Measurements from ENCODE around the gene SMIM7.

Gene SMIM7

GRCh38 chr19:16659832-16660708 is at the start of gene SMIM7:
Gene SMIM7 (minus strand): TSS chr19:16660144. CDS start chr19:16660110, 34 bp downstream.
- H3K4me3 ChIP-seq (ENCODE audit: low read length) = peak within 1 kb of the TSS; percentile 95
- TF ChIP-seq CTCF (conservative IDR thresholded peaks at IDR 0.05; ENCODE audit: low read depth, low read length) = peak; percentile 16
- peak; percentile 96 for DNase-seq (ENCODE audit: low read depth)

- no peak for DNase-seq (ENCODE audit: low read depth)
- no peak overlapping the region for H3K4me3 ChIP-seq (ENCODE audit: low read length)
- no peak for TF ChIP-seq CTCF (conservative IDR thresholded peaks at IDR 0.05; ENCODE audit: low read depth, low read length)
Observed at GRCh38 chr19:16703677-16704076, 43.7 kb upstream of the SMIM7 start.

- no peak for DNase-seq (ENCODE audit: low read depth)
- no peak overlapping the region for H3K4me3 ChIP-seq (ENCODE audit: low read length)
- no peak for TF ChIP-seq CTCF (conservative IDR thresholded peaks at IDR 0.05; ENCODE audit: low read depth, low read length)
Observed at GRCh38 chr19:16702123-16702522, 42.2 kb upstream of the SMIM7 start.

GRCh38 chr19:16698914-16699313 is 39.0 kb upstream of the SMIM7 start:
- H3K4me3 ChIP-seq (ENCODE audit: low read length) = no peak overlapping the region
- no peak for DNase-seq (ENCODE audit: low read depth)
- no peak for TF ChIP-seq CTCF (conservative IDR thresholded peaks at IDR 0.05; ENCODE audit: low read depth, low read length)

GRCh38 chr19:16688084-16688483 is 28.1 kb upstream of the SMIM7 start:
- no peak for DNase-seq (ENCODE audit: low read depth)
- H3K4me3 ChIP-seq (ENCODE audit: low read length) = no peak overlapping the region
- TF ChIP-seq CTCF (conservative IDR thresholded peaks at IDR 0.05; ENCODE audit: low read depth, low read length) = no peak

GRCh38 chr19:16684216-16684615 is 24.3 kb upstream of the SMIM7 start:
- TF ChIP-seq CTCF (conservative IDR thresholded peaks at IDR 0.05; ENCODE audit: low read depth, low read length) = no peak
- H3K4me3 ChIP-seq (ENCODE audit: low read length) = no peak overlapping the region
- DNase-seq (ENCODE audit: low read depth) = no peak

- no peak for TF ChIP-seq CTCF (conservative IDR thresholded peaks at IDR 0.05; ENCODE audit: low read depth, low read length)
- no peak overlapping the region for H3K4me3 ChIP-seq (ENCODE audit: low read length)
- DNase-seq (ENCODE audit: low read depth) = no peak
Observed at GRCh38 chr19:16682539-16682938, 22.6 kb upstream of the SMIM7 start.
